SK-N-SH treated with all-trans-retinoic acid at 6 μM for 48 hours (cell line): Measurements from ENCODE around the gene CDCP1.
"Not testable (repeated sequence)": the region's sequence is repeated elsewhere in the genome, so short reads cannot be mapped to it uniquely, and the experiment has no call there.

Experiments used
- ATAC-seq: fragments of 200-7000 bp; cut with Tn5 transposase; 3 replicates; pipeline ENCODE4 v1.9.1; 2020; ENCODE audit warnings: mild to moderate bottlenecking, moderate library complexity
- ARNTL ChIP-seq: fragments of 450-650 bp; formaldehyde crosslinking; IDR thresholded peaks from 2 replicates; pipeline ENCODE4 v1.5.0; 2020; ENCODE audit warnings: low read depth, mild to moderate bottlenecking, moderate library complexity, borderline replicate concordance
- BACH2 ChIP-seq: fragments of 250-450 bp; sonication (Bioruptor Pico); IDR thresholded peaks from 2 replicates; pipeline ENCODE4 v1.9.0; 2021; ENCODE audit warnings: mild to moderate bottlenecking, borderline replicate concordance
- CSDC2 ChIP-seq: fragments of 250-450 bp; sonication (Bioruptor Pico); IDR thresholded peaks from 2 replicates; pipeline ENCODE4 v1.5.0; 2020; ENCODE audit warnings: mild to moderate bottlenecking, moderate library complexity
- ESRRG ChIP-seq: fragments of 250-450 bp; sonication (Bioruptor Pico); IDR thresholded peaks from 2 replicates; pipeline ENCODE4 v1.6.1; 2021; ENCODE audit warnings: mild to moderate bottlenecking
- GLIS3 ChIP-seq: fragments of 250-450 bp; sonication (Bioruptor Pico); IDR thresholded peaks from 2 replicates; pipeline ENCODE4 v1.5.0; 2020; ENCODE audit warnings: mild to moderate bottlenecking, moderate library complexity
- ISL1 ChIP-seq: fragments of 250-450 bp; sonication (Bioruptor Pico); IDR thresholded peaks from 2 replicates; pipeline ENCODE4 v2.1.2; 2022; ENCODE audit warnings: mild to moderate bottlenecking, moderate library complexity
- OSR1 ChIP-seq: fragments of 250-450 bp; sonication (Bioruptor Pico); IDR thresholded peaks from 2 replicates; pipeline ENCODE4 v1.8.0; 2022; ENCODE audit warnings: moderate library complexity, mild to moderate bottlenecking, inconsistent platforms
- PPARA ChIP-seq: fragments of 250-450 bp; sonication (Bioruptor Pico); IDR thresholded peaks from 2 replicates; pipeline ENCODE4 v1.5.0; 2020; ENCODE audit warnings: mild to moderate bottlenecking, borderline replicate concordance
- RARB ChIP-seq: fragments of 250-450 bp; sonication (Bioruptor Pico); IDR thresholded peaks from 2 replicates; pipeline ENCODE4 v1.8.0; 2021; ENCODE audit warnings: mild to moderate bottlenecking, moderate library complexity
- SNAI2 ChIP-seq: fragments of 250-450 bp; sonication (Bioruptor Pico); IDR thresholded peaks from 2 replicates; pipeline ENCODE4 v1.5.0; 2020; ENCODE audit warnings: mild to moderate bottlenecking, moderate library complexity
- TCF4 ChIP-seq: fragments of 250-450 bp; sonication (Bioruptor Pico); IDR thresholded peaks from 2 replicates; pipeline ENCODE4 v1.8.0; 2021; ENCODE audit warnings: mild to moderate bottlenecking, moderate library complexity, borderline replicate concordance
- TOX ChIP-seq: fragments of 250-450 bp; sonication (Bioruptor Pico); IDR thresholded peaks from 2 replicates; pipeline ENCODE4 v1.8.0; 2021; ENCODE audit warnings: mild to moderate bottlenecking, moderate library complexity, borderline replicate concordance
- ZC3H10 ChIP-seq: fragments of 250-450 bp; sonication (Bioruptor Pico); IDR thresholded peaks from 2 replicates; pipeline ENCODE4 v1.5.1; 2021; ENCODE audit warnings: mild to moderate bottlenecking, moderate library complexity
- ZFP3 ChIP-seq: fragments of 250-450 bp; sonication (Bioruptor Pico); IDR thresholded peaks from 2 replicates; pipeline ENCODE4 v1.5.0; 2020; ENCODE audit warnings: mild to moderate bottlenecking, moderate library complexity
- ZFP30 ChIP-seq: fragments of 450-650 bp; formaldehyde crosslinking; IDR thresholded peaks from 2 replicates; pipeline ENCODE4 v1.5.0; 2022; ENCODE audit warnings: mild to moderate bottlenecking, moderate library complexity
- ZNF565 ChIP-seq: fragments of 450-650 bp; formaldehyde crosslinking; conservative IDR thresholded peaks from 2 replicates; pipeline ENCODE4 v1.5.0; 2020; ENCODE audit warnings: low read depth, mild to moderate bottlenecking, moderate library complexity
- ZNF70 ChIP-seq: fragments of 450-650 bp; formaldehyde crosslinking; IDR thresholded peaks from 2 replicates; pipeline ENCODE4 v1.5.0; 2020; ENCODE audit warnings: mild to moderate bottlenecking, moderate library complexity
- ZNF8 ChIP-seq: fragments of 450-650 bp; formaldehyde crosslinking; IDR thresholded peaks from 2 replicates; pipeline ENCODE4 v1.5.0; 2020; ENCODE audit warnings: mild to moderate bottlenecking, moderate library complexity
- TF ChIP-seq, protein P1 (sequence below): fragments of 250-450 bp; sonication (Bioruptor Pico); IDR thresholded peaks from 2 replicates; pipeline ENCODE4 v1.8.0; 2020; ENCODE audit warnings: mild to moderate bottlenecking, moderate library complexity, borderline replicate concordance
- TF ChIP-seq, protein P2 (sequence below): fragments of 250-450 bp; sonication (Bioruptor Pico); IDR thresholded peaks from 2 replicates; pipeline ENCODE4 v1.5.0; 2020; ENCODE audit warnings: mild to moderate bottlenecking, moderate library complexity
- TF ChIP-seq, protein P3 (sequence below): fragments of 250-450 bp; sonication (Bioruptor Pico); IDR thresholded peaks from 2 replicates; pipeline ENCODE4 v1.5.1; 2020; ENCODE audit warnings: low read depth, mild to moderate bottlenecking, moderate library complexity
- TF ChIP-seq, protein P4 (sequence below): fragments of 250-450 bp; sonication (Bioruptor Pico); IDR thresholded peaks from 2 replicates; pipeline ENCODE4 v1.5.1; 2021; ENCODE audit warnings: mild to moderate bottlenecking, moderate library complexity
- TF ChIP-seq, protein P5 (sequence below): fragments of 250-450 bp; sonication (Bioruptor Pico); IDR thresholded peaks from 2 replicates; pipeline ENCODE4 v1.8.0; 2021; ENCODE audit warnings: low read depth, mild to moderate bottlenecking, moderate library complexity, borderline replicate concordance

Gene CDCP1

DNA sequence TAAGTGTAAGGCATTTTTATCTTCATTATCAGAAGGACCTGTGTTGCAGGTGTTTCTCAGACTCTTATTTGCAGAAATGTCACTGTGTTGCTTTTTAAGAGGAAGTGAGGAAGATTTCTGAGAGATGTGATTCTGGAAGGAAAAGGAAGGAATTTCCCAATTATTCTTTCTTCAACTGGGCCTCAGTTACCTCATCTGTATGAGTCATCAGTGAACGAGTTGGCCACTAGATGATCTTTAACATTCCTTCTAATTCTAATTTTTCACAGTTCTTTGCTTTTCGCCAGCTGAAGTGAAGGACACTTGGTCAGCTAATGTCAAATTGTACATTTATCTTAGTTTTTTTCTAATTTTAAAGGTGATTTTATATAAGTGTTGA, 91.2 kb downstream of the CDCP1 start (continued):
- TF ChIP-seq CSDC2 (no peak), ZNF565 (CRISPR knock-in tag) (no peak), ZC3H10 (no peak)
- TF ChIP-seq, protein P1, sequence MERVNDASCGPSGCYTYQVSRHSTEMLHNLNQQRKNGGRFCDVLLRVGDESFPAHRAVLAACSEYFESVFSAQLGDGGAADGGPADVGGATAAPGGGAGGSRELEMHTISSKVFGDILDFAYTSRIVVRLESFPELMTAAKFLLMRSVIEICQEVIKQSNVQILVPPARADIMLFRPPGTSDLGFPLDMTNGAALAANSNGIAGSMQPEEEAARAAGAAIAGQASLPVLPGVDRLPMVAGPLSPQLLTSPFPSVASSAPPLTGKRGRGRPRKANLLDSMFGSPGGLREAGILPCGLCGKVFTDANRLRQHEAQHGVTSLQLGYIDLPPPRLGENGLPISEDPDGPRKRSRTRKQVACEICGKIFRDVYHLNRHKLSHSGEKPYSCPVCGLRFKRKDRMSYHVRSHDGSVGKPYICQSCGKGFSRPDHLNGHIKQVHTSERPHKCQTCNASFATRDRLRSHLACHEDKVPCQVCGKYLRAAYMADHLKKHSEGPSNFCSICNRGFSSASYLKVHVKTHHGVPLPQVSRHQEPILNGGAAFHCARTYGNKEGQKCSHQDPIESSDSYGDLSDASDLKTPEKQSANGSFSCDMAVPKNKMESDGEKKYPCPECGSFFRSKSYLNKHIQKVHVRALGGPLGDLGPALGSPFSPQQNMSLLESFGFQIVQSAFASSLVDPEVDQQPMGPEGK (CRISPR knock-in tag): no peak
- TF ChIP-seq, all 23 proteins: peak for 0

DNA sequence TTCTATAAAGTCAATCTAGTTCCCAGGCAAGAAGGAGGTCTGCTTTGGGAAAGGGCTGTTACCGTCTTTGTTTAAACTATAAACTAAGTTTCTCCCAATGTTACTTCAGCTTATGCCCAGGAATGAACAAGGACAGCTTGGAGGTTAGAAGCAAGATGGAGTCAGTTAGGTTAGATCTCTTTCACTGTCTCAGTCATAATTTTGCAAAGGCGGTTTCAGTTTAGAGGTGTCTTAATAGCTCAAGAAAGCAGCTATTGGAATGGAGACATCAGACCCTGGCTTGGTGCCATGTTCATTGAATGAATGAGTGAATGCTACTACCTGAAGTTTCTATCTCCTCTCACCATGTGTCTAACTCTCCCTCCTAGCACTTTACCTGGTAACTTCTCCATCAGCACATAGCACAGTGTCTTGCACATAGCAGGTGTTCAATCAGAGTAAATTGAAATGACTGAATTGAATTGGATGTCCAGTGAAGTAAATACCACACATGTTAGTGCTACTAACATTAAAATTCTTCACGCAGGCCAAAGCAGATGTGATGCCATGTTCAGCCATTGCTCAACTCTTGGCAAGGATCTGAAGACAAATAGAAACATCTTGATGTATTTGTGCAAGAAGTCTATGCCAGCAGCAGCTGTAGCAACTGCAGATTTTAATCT, 91.9 kb downstream of the CDCP1 start:
- TF ChIP-seq TOX (CRISPR knock-in tag) (no peak), CSDC2 (no peak), BACH2 (CRISPR knock-in tag) (no peak), OSR1 (CRISPR knock-in tag) (no peak), RARB (CRISPR knock-in tag) (no peak), ESRRG (CRISPR knock-in tag) (no peak), SNAI2 (CRISPR knock-in tag) (no peak), ZFP30 (CRISPR knock-in tag) (no peak), ARNTL (CRISPR knock-in tag) (no peak), PPARA (CRISPR knock-in tag) (no peak), ZFP3 (CRISPR knock-in tag) (no peak), ZC3H10 (no peak), ZNF565 (CRISPR knock-in tag) (no peak), GLIS3 (CRISPR knock-in tag) (no peak)
- TF ChIP-seq, protein P2, sequence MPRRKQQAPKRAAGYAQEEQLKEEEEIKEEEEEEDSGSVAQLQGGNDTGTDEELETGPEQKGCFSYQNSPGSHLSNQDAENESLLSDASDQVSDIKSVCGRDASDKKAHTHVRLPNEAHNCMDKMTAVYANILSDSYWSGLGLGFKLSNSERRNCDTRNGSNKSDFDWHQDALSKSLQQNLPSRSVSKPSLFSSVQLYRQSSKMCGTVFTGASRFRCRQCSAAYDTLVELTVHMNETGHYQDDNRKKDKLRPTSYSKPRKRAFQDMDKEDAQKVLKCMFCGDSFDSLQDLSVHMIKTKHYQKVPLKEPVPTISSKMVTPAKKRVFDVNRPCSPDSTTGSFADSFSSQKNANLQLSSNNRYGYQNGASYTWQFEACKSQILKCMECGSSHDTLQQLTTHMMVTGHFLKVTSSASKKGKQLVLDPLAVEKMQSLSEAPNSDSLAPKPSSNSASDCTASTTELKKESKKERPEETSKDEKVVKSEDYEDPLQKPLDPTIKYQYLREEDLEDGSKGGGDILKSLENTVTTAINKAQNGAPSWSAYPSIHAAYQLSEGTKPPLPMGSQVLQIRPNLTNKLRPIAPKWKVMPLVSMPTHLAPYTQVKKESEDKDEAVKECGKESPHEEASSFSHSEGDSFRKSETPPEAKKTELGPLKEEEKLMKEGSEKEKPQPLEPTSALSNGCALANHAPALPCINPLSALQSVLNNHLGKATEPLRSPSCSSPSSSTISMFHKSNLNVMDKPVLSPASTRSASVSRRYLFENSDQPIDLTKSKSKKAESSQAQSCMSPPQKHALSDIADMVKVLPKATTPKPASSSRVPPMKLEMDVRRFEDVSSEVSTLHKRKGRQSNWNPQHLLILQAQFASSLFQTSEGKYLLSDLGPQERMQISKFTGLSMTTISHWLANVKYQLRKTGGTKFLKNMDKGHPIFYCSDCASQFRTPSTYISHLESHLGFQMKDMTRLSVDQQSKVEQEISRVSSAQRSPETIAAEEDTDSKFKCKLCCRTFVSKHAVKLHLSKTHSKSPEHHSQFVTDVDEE: no peak
- TF ChIP-seq, protein P3, sequence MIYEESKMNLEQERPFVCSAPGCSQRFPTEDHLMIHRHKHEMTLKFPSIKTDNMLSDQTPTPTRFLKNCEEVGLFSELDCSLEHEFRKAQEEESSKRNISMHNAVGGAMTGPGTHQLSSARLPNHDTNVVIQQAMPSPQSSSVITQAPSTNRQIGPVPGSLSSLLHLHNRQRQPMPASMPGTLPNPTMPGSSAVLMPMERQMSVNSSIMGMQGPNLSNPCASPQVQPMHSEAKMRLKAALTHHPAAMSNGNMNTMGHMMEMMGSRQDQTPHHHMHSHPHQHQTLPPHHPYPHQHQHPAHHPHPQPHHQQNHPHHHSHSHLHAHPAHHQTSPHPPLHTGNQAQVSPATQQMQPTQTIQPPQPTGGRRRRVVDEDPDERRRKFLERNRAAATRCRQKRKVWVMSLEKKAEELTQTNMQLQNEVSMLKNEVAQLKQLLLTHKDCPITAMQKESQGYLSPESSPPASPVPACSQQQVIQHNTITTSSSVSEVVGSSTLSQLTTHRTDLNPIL (CRISPR knock-in tag): no peak
- TF ChIP-seq, protein P4, sequence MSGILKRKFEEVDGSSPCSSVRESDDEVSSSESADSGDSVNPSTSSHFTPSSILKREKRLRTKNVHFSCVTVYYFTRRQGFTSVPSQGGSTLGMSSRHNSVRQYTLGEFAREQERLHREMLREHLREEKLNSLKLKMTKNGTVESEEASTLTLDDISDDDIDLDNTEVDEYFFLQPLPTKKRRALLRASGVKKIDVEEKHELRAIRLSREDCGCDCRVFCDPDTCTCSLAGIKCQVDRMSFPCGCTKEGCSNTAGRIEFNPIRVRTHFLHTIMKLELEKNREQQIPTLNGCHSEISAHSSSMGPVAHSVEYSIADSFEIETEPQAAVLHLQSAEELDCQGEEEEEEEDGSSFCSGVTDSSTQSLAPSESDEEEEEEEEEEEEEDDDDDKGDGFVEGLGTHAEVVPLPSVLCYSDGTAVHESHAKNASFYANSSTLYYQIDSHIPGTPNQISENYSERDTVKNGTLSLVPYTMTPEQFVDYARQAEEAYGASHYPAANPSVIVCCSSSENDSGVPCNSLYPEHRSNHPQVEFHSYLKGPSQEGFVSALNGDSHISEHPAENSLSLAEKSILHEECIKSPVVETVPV (CRISPR knock-in tag): no peak
- TF ChIP-seq, protein P5, sequence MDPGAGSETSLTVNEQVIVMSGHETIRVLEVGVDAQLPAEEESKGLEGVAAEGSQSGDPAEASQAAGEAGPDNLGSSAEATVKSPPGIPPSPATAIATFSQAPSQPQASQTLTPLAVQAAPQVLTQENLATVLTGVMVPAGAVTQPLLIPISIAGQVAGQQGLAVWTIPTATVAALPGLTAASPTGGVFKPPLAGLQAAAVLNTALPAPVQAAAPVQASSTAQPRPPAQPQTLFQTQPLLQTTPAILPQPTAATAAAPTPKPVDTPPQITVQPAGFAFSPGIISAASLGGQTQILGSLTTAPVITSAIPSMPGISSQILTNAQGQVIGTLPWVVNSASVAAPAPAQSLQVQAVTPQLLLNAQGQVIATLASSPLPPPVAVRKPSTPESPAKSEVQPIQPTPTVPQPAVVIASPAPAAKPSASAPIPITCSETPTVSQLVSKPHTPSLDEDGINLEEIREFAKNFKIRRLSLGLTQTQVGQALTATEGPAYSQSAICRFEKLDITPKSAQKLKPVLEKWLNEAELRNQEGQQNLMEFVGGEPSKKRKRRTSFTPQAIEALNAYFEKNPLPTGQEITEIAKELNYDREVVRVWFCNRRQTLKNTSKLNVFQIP: no peak
- peak; percentile 64; the same call in 2 of the 3 replicates for ATAC-seq

DNA sequence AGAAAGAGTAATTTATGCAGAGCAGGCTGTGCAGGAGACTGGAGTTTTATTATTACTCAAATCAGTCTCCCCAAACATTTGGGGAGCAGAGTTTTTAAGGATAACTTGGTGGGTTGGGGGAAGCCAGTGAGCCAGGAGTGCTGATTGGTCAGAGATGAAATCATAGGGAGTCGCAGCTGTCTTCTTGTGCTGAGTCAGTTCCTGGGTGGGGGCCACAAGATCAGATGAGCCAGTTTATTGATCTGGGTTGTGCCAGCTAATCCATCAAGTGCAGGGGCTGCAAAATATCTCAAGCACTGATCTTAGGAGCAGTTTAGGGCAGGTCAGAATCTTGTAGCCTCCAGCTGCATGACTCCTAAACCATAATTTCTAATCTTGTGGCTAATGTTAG, 92.4 kb downstream of the CDCP1 start:
- not testable (repeated sequence) for ATAC-seq

DNA sequence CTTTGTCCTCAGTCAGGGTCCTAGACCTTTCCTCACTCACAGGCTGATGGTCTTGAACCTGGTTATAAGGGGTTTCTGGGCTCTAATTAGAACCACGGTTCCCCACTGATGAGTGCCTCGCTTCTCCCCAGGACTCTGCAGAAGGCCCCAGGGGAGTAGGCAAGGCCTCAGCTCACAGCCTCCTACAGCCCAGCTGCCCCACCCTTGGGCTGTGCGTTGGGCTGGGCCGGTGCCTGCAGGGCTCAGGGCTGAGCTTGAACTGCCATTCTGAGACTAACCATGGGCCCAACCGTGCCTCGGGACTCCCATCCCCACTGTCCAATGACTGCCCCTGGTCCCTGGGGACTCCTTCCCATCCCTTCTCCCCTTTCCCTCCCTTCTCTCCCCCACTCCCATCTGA, 94.5 kb downstream of the CDCP1 start:
- no peak for ATAC-seq
- TF ChIP-seq, protein P5: no peak
- TF ChIP-seq OSR1 (CRISPR knock-in tag) (no peak), ZNF70 (no peak), ISL1 (CRISPR knock-in tag) (no peak), TOX (CRISPR knock-in tag) (no peak), BACH2 (CRISPR knock-in tag) (no peak), ZNF8 (no peak), ZFP30 (CRISPR knock-in tag) (no peak), ESRRG (CRISPR knock-in tag) (no peak), TCF4 (no peak), ZFP3 (CRISPR knock-in tag) (no peak)
- TF ChIP-seq, protein P4 (CRISPR knock-in tag): no peak
